Activated CD8-positive, alpha-beta memory T cell treated with anti-CD3 and anti-CD28 coated beads for 36 hours (primary cell): ENCODE data around the gene AGBL3. TPM values are rescaled to one million over a fixed set of nuclear protein-coding genes. Genes with fewer than 3 reads are reported as not detected.

Experiments used
- CTCF ChIA-PET: fragments of 350-600 bp; sonication (Branson Sonifier 250); formaldehyde crosslinking; loops from one replicate; lab custom pipeline; 2021; ENCODE audit warnings: antibody characterized with exemption; lab: Charles Lee
- POLR2A ChIA-PET: fragments of 350-600 bp; sonication (Branson Sonifier 250); formaldehyde crosslinking; loops from one replicate; lab custom pipeline; 2021; ENCODE audit warnings: antibody characterized with exemption; lab: Charles Lee
- total RNA-seq, 2 experiments: library from RNA; stranded (reverse); gene quantifications; one replicate each; pipeline ENCODE4 v1.2.3, GENCODE V29; 2021

Gene AGBL3
- 1 to 10 TPM; 2.2 to 3.4 TPM for total RNA-seq

GRCh38 chr7:134986363-134987251 lies at the start of gene AGBL3:
TSS of gene AGBL3 (plus strand) at chr7:134986508. CDS start at chr7:134987934, 1,426 bp downstream.
- ChIA-PET CTCF (interaction anchor here (1.1 to 2.7 kb wide), 6 partner anchors 9 to 352 kb away, joined by 3 to 24 read pairs (median 4); partner anchors contain the start of gene CYREN), POLR2A (interaction anchor here (0.8 to 3.0 kb wide), 3 partner anchors 10 to 183 kb away, joined by 3 to 12 read pairs (median 7); partner anchors contain the start of genes CYREN and TMEM140)

GRCh38 chr7:134936893-134937510 lies 49.3 kb upstream of the AGBL3 start:
- CTCF ChIA-PET: no interaction called here
- POLR2A ChIA-PET: no interaction called here

GRCh38 chr7:134938141-134938540 lies 48.2 kb upstream of the AGBL3 start:
- POLR2A ChIA-PET: no interaction called here
- CTCF ChIA-PET: no interaction called here

GRCh38 chr7:134939136-134939535 lies 47.2 kb upstream of the AGBL3 start:
- POLR2A ChIA-PET: no interaction called here

GRCh38 chr7:134940729-134941128 lies 45.6 kb upstream of the AGBL3 start:
- POLR2A ChIA-PET: no interaction called here
- CTCF ChIA-PET: interaction anchor here (0.7 to 0.8 kb wide), 2 partner anchors 22 to 80 kb away, joined by 3 read pairs; no protein-coding TSS in a partner anchor

More at GRCh38 chr7:134939136-134939535, 47.2 kb upstream of the AGBL3 start:
- CTCF ChIA-PET: no interaction called here

GRCh38 chr7:134941185-134941900 lies 45.0 kb upstream of the AGBL3 start:
- CTCF ChIA-PET: interaction anchor here (0.7 to 0.8 kb wide), 2 partner anchors 23 to 80 kb away, joined by 3 read pairs; no protein-coding TSS in a partner anchor
- POLR2A ChIA-PET: no interaction called here

- CTCF ChIA-PET: no interaction called here
- POLR2A ChIA-PET: no interaction called here
These were observed 44.4 kb upstream of the AGBL3 start for GRCh38 chr7:134941952-134942351.

- ChIA-PET POLR2A (no interaction called here), CTCF (no interaction called here)
These were observed 43.4 kb upstream of the AGBL3 start for GRCh38 chr7:134942690-134943466.

GRCh38 chr7:134943785-134944400 lies 42.4 kb upstream of the AGBL3 start:
- ChIA-PET CTCF (interaction anchor here (0.7 to 1.2 kb wide), 2 partner anchors 194 to 640 kb away, joined by 3 read pairs; no protein-coding TSS in a partner anchor), POLR2A (no interaction called here)

GRCh38 chr7:134945691-134946090 lies 40.6 kb upstream of the AGBL3 start:
- ChIA-PET POLR2A (no interaction called here), CTCF (no interaction called here)

GRCh38 chr7:134946260-134946659 lies 40.0 kb upstream of the AGBL3 start:
- CTCF ChIA-PET: no interaction called here
- POLR2A ChIA-PET: interaction anchor here (0.7 kb wide), 1 partner anchor 306 kb away, joined by 8 read pairs; no protein-coding TSS in a partner anchor

- CTCF ChIA-PET: no interaction called here
- POLR2A ChIA-PET: no interaction called here
These were observed 39.0 kb upstream of the AGBL3 start for GRCh38 chr7:134947329-134947728.

- ChIA-PET POLR2A (no interaction called here), CTCF (no interaction called here)
These were observed 38.5 kb upstream of the AGBL3 start for GRCh38 chr7:134947831-134948230.

GRCh38 chr7:134948246-134948645 lies 38.1 kb upstream of the AGBL3 start:
- ChIA-PET CTCF (no interaction called here), POLR2A (no interaction called here)

- POLR2A ChIA-PET: no interaction called here
- CTCF ChIA-PET: interaction anchor here (0.6 kb wide), 1 partner anchor 10 kb away, joined by 3 read pairs; no protein-coding TSS in a partner anchor
These were observed 37.6 kb upstream of the AGBL3 start for GRCh38 chr7:134948736-134949135.

GRCh38 chr7:134949171-134949570 lies 37.1 kb upstream of the AGBL3 start:
- ChIA-PET POLR2A (no interaction called here), CTCF (interaction anchor here (0.6 kb wide), 1 partner anchor 9 kb away, joined by 3 read pairs; no protein-coding TSS in a partner anchor)

GRCh38 chr7:134954197-134955082 lies 31.9 kb upstream of the AGBL3 start:
- POLR2A ChIA-PET: no interaction called here
- CTCF ChIA-PET: no interaction called here
